Activated naive CD4-positive, alpha-beta T cell treated with anti-CD3 and anti-CD28 coated beads, Interleukin-2, amount 10 ng/mL, durations not matched to agents 7 days and 5 days (primary cell): ENCODE measurements around the gene PEX12.
A peak's percentile ranks its signal among the peaks of the same experiment; 100 is the strongest.
"Not testable (repeated sequence)": the region's sequence is repeated elsewhere in the genome, so short reads cannot be mapped to it uniquely, and the experiment has no call there.

Source experiments
- CTCF ChIA-PET: fragments of 350-600 bp; sonication (Branson Sonifier 250); formaldehyde crosslinking; loops from one replicate; lab custom pipeline; 2021; ENCODE audit warnings: antibody characterized with exemption; lab: Charles Lee
- DNase-seq: peaks from one replicate; pipeline ENCODE4 v3.0.0-alpha.2; 2020
- H3K27ac Mint-ChIP-seq: one replicate; pipeline ENCODE4 v1.8.0; 2021; ENCODE audit warnings: mild to moderate bottlenecking, moderate library complexity, mixed read lengths
- H3K27me3 Mint-ChIP-seq: one replicate; pipeline ENCODE4 v1.8.0; 2021; ENCODE audit warnings: mild to moderate bottlenecking, mixed read lengths
- H3K36me3 Mint-ChIP-seq: one replicate; pipeline ENCODE4 v1.8.0; 2021; ENCODE audit warnings: mixed read lengths
- H3K4me1 Mint-ChIP-seq: one replicate; pipeline ENCODE4 v1.8.0; 2021; ENCODE audit warnings: mixed read lengths
- H3K4me3 Mint-ChIP-seq: one replicate; pipeline ENCODE4 v1.8.0; 2021; ENCODE audit warnings: mild to moderate bottlenecking, moderate library complexity, mixed read lengths
- H3K9me3 Mint-ChIP-seq: one replicate; pipeline ENCODE4 v1.8.0; 2021; ENCODE audit warnings: mixed read lengths

PEX12 gene

DNA sequence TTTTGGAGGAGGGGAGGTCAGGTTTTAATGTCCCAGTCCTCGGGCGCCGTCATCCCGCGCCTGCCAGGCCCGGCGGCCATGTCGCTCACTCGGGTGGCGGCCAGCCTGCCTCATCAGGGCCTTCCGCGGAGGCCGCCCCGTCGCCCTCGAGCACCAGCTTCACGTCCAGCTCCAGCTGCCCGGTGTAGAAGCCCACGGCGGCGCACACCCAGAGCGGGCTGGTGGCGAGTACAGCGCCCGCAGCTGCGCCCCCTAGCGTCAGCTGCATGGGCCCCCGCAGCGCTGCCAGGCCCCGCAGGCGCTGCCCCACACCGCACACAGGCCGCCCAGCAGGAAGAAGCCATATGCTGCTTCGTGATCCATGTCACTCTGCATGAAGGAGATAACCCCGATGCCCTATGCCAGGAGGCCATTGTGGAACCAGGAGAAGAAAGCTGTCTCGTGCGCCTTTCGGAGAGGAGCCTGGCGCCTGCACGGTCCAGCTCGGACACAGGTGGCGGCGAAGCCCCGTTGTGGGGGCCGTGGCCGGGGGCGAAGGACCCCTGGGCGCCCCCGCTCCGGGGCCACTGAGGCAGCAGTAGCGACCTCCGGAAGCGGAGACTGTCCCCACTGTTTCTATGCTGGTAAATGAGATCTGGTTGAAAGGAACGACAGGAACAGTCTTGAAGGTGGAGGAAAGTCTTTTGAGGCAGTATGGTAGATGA lies 18.3 kb upstream of the PEX12 start:
- no peaks in the 10 kb centered on the region for H3K4me1 Mint-ChIP-seq
- no peaks in the 10 kb centered on the region for H3K9me3 Mint-ChIP-seq
- H3K4me3 Mint-ChIP-seq = no peak overlapping the region
- DNase-seq = no peak
- H3K27ac Mint-ChIP-seq = no peak overlapping the region
- peaks cover 40% of the 10 kb centered on the region for H3K36me3 Mint-ChIP-seq
- CTCF ChIA-PET = no interaction called here
- H3K27me3 Mint-ChIP-seq = no peaks in the 10 kb centered on the region

DNA sequence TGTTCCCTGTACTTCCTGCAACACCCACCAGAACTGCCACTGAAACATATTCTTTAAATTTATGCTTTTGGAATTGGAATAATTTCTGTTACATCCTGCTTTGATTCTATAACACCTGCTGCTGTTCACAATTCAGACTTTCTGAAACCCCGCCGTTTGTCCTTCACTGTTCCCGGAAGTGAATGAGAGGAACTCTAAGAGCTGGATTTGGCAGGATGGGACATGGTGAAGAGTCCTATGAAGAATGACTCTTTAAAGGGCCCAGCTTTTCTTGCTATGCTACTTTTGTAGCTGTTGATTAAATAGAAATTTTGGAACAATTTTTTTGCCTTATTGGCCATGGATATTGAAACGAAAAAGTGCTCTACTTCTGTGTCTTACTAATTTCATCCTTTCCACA lies 17.7 kb upstream of the PEX12 start:
- H3K4me1 Mint-ChIP-seq = no peaks in the 10 kb centered on the region
- CTCF ChIA-PET = no interaction called here
- no peaks in the 10 kb centered on the region for H3K9me3 Mint-ChIP-seq
- H3K4me3 Mint-ChIP-seq = no peak overlapping the region
- H3K27ac Mint-ChIP-seq = no peak overlapping the region
- H3K36me3 Mint-ChIP-seq = peaks cover 40% of the 10 kb centered on the region
- DNase-seq = no peak
- no peaks in the 10 kb centered on the region for H3K27me3 Mint-ChIP-seq

DNA sequence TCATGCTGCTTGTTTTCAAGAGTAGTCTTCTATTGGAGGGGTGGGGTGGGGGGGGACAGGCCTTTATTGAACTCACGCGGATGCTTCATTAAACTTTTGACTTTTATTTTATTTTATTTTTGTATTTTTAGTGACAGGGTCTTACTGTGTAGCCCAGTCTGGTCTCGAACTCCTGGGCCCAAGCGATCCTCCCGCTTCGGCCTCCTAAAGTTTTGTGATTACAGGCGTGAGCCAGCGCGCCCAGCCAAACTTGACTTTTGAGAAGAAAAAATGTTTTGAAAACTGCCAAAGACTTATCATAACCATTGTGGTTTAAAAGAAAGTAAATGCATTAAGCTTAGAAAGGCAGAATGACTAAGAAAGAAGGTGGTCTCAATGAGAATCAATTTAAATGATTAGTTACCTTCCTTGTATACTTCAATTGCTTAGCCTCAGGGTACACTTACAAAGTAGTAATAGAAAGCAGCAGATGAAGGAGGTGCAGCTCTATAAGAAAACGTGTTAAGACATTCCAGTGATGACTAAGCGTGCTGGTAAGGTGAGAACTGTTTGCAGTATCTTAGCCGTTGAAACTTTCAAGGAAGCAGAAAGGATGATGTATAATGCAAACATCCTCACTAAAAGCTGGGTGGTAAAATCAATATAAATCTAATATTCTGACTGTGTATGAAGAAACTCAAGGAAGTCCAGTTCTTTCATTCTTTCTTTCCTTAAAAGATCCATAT lies 10.0 kb upstream of the PEX12 start:
- CTCF ChIA-PET = interaction anchor here (0.7 to 2.0 kb wide), 7 partner anchors 10 to 277 kb away, joined by 3 to 10 read pairs (median 4); partner anchors contain the start of gene PEX12
- Mint-ChIP-seq H3K4me3 (peak overlapping the region; percentile 92), H3K9me3 (no peaks in the 10 kb centered on the region), H3K27ac (peak overlapping the region; percentile 97), H3K4me1 (peaks cover 32% of the 10 kb centered on the region), H3K27me3 (peaks cover 3% of the 10 kb centered on the region), H3K36me3 (peaks cover 6% of the 10 kb centered on the region)
- no peak for DNase-seq

- Mint-ChIP-seq H3K4me3 (peak within 1 kb of the TSS; percentile 92), H3K27me3 (peaks cover 10% of the 10 kb centered on the region), H3K27ac (peak within 1 kb of the TSS; percentile 97)
Observed at GRCh38 chr17:35587074-35587961, 8.9 kb upstream of the PEX12 start, which contains the start of gene AP2B1. AP2B1 (plus strand) TSS chr17:35587322; CDS start chr17:35594031, 6,709 bp downstream.

DNA sequence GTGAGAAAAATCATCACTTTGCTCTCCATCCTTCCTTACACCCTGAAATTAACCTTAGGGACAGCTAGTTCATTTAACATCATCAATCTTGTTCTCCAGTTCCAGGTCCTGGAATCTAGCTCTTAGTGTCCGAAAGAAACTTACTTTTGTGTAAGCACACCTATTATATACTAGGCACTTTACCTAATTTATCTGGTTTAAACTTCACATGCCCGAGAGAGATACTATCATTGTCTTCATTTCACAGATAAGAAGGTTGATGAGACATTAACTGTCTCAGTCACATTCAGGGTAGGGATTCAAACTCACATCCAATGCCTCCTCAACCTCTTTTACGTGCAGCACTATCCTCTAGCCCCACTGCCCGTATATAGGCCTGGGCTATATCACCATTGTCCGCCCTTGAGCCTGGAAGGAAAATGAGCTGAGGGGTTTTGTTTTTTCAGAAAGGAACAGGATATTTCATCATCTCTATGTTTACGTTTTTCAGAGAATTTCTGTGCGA lies 8.2 kb upstream of the PEX12 start:
- Mint-ChIP-seq H3K27ac (peak overlapping the region; percentile 97), H3K4me3 (peak overlapping the region; percentile 92), H3K36me3 (peaks cover 4% of the 10 kb centered on the region), H3K9me3 (no peaks in the 10 kb centered on the region), H3K4me1 (peaks cover 32% of the 10 kb centered on the region), H3K27me3 (peaks cover 10% of the 10 kb centered on the region)
- DNase-seq = no peak
- CTCF ChIA-PET = interaction anchor here (1.3 to 1.4 kb wide), 2 partner anchors 8 to 10 kb away, joined by 3 to 4 read pairs; partner anchors contain the start of gene PEX12

More at GRCh38 chr17:35587074-35587961, 8.9 kb upstream of the PEX12 start, which contains the start of gene AP2B1:
- peak; percentile 97 for DNase-seq
- H3K36me3 Mint-ChIP-seq = peaks cover 4% of the 10 kb centered on the region
- CTCF ChIA-PET = interaction anchor here (1.3 to 1.4 kb wide), 2 partner anchors 9 to 11 kb away, joined by 3 to 4 read pairs; partner anchors contain the start of gene PEX12
- peaks cover 32% of the 10 kb centered on the region for H3K4me1 Mint-ChIP-seq
- H3K9me3 Mint-ChIP-seq = no peaks in the 10 kb centered on the region

DNA sequence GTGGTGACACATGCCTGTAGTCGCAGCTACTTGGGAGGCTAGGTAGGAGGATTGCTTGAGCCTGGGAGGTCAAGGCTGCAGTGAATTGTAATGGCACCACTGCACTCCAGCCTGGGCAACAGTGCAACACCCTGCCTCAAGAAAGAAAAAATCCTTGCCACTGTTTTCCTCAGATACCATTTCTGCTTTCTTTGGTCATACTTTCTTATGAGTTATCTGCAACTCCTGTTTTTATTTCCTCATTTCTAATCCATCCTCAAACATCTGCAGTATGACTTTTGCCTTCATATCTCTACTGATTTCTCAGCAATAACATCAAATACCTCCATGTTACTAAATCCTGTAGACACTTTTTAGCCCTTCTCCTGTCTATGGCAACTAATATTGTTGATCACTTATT lies 5.7 kb upstream of the PEX12 start:
- Mint-ChIP-seq H3K4me3 (no peak overlapping the region), H3K27ac (no peak overlapping the region), H3K36me3 (no peaks in the 10 kb centered on the region), H3K9me3 (no peaks in the 10 kb centered on the region), H3K27me3 (peaks cover 10% of the 10 kb centered on the region), H3K4me1 (peaks cover 25% of the 10 kb centered on the region)
- CTCF ChIA-PET = no interaction called here
- no peak for DNase-seq

GRCh38 chr17:35578929-35579432 lies 610 bp upstream of the PEX12 start:
- CTCF ChIA-PET = interaction anchor here (0.6 to 2.2 kb wide), 7 partner anchors 8 to 81 kb away, joined by 3 to 10 read pairs (median 3); partner anchors contain the start of gene AP2B1
- no peaks in the 10 kb centered on the region for H3K9me3 Mint-ChIP-seq
- H3K27me3 Mint-ChIP-seq = peaks cover 10% of the 10 kb centered on the region
- H3K4me3 Mint-ChIP-seq = peak overlapping the region; percentile 99
- peak overlapping the region; percentile 99 for H3K27ac Mint-ChIP-seq
- no peak for DNase-seq
- peaks cover 12% of the 10 kb centered on the region for H3K36me3 Mint-ChIP-seq
- peaks cover 32% of the 10 kb centered on the region for H3K4me1 Mint-ChIP-seq

DNA sequence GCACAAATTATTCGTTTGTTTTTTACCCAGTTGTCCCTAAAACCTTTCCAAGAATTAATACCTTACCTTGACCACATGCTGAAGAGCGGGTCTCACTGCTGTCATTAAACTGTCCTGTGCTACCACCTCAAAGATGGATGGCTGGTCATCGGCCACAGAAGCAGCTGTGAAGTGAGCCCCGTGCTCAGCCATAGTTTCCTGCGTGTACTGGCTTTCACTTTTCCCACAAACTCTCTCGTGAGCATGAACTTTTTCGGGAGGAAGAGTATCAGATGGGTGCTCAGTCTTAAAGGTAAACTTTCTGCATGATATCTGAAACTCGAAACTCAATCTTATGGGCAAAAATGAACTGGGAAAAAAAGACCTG lies 558 bp downstream of the PEX12 start:
- CTCF ChIA-PET = interaction anchor here (0.9 to 2.2 kb wide), 6 partner anchors 9 to 43 kb away, joined by 3 to 10 read pairs (median 4); partner anchors contain the start of genes AP2B1 and SLFN12L
- Mint-ChIP-seq H3K27me3 (peaks cover 4% of the 10 kb centered on the region), H3K36me3 (peaks cover 14% of the 10 kb centered on the region), H3K4me3 (peak overlapping the region; percentile 99), H3K4me1 (peaks cover 32% of the 10 kb centered on the region), H3K9me3 (no peaks in the 10 kb centered on the region), H3K27ac (peak overlapping the region; percentile 99)
- DNase-seq = peak; percentile 27

GRCh38 chr17:35575759-35576158 lies 2.6 kb downstream of the PEX12 start:
- Mint-ChIP-seq H3K27me3 (no peaks in the 10 kb centered on the region), H3K9me3 (no peaks in the 10 kb centered on the region), H3K27ac (no peak overlapping the region), H3K4me3 (no peak overlapping the region), H3K36me3 (peaks cover 14% of the 10 kb centered on the region), H3K4me1 (peaks cover 36% of the 10 kb centered on the region)
- no peak for DNase-seq
- CTCF ChIA-PET = no interaction called here

- H3K4me3 Mint-ChIP-seq = peak overlapping the region; percentile 75
- CTCF ChIA-PET = interaction anchor here (1.2 kb wide), 1 partner anchor 10 kb away, joined by 3 read pairs; no protein-coding TSS in a partner anchor
- H3K27ac Mint-ChIP-seq = no peak overlapping the region
Observed at GRCh38 chr17:35569405-35569804, 9.0 kb downstream of the PEX12 start.

DNA sequence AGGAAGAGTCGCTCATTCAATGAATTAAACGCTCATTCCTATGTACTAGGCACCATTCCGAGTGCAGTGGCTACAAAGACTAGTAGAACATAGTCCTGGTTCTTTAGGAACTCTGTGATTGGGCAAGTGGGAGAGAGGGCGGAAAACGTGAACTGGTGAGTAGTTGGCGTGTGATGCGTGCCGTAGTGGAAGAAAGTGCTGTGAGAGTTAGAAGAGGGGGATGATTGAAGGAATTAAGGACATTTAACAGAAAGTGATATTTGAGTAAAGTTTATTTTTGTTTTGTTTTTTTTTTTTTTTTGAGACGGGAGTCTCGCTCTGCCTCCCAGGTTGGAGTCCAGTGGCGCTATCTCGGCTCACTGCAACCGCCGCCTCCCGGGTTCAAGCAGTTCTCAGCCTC lies 9.8 kb downstream of the PEX12 start:
- Mint-ChIP-seq H3K27ac (peak overlapping the region; percentile 88), H3K27me3 (peaks cover 18% of the 10 kb centered on the region), H3K4me3 (peak overlapping the region; percentile 75), H3K9me3 (no peaks in the 10 kb centered on the region), H3K4me1 (peaks cover 35% of the 10 kb centered on the region), H3K36me3 (peaks cover 8% of the 10 kb centered on the region)
- CTCF ChIA-PET = interaction anchor here (0.6 to 1.2 kb wide), 2 partner anchors 9 to 504 kb away, joined by 3 read pairs; no protein-coding TSS in a partner anchor
- DNase-seq = peak; percentile 52

More at GRCh38 chr17:35569405-35569804, 9.0 kb downstream of the PEX12 start:
- Mint-ChIP-seq H3K27me3 (peaks cover 18% of the 10 kb centered on the region), H3K36me3 (peaks cover 8% of the 10 kb centered on the region), H3K4me1 (peaks cover 35% of the 10 kb centered on the region), H3K9me3 (no peaks in the 10 kb centered on the region)
- DNase-seq = no peak

- Mint-ChIP-seq H3K36me3 (peaks cover 6% of the 10 kb centered on the region), H3K27ac (peak overlapping the region; percentile 82), H3K4me3 (peak overlapping the region; percentile 75), H3K9me3 (no peaks in the 10 kb centered on the region), H3K27me3 (peaks cover 27% of the 10 kb centered on the region), H3K4me1 (peaks cover 35% of the 10 kb centered on the region)
- no peak for DNase-seq
- CTCF ChIA-PET = no interaction called here
Observed at GRCh38 chr17:35566968-35567367, 11.4 kb downstream of the PEX12 start.

- H3K4me3 Mint-ChIP-seq, DNase-seq, H3K27ac Mint-ChIP-seq, H3K9me3 Mint-ChIP-seq, H3K36me3 Mint-ChIP-seq, CTCF ChIA-PET: not testable (repeated sequence)
- peaks cover 56% of the 10 kb centered on the region for H3K27me3 Mint-ChIP-seq
- H3K4me1 Mint-ChIP-seq = peaks cover 14% of the 10 kb centered on the region
Observed at GRCh38 chr17:35563181-35563580, 15.2 kb downstream of the PEX12 start.
